ENCODE results near the gene TIE1.
A peak's percentile ranks its signal among the peaks of the same experiment; 100 is the strongest.

The TIE1 gene

GRCh38 chr1:43274125-43274803, 26.5 kb upstream of the TIE1 start:
- DNase-seq: peak; percentile 49

GRCh38 chr1:43274804-43275180, 26.0 kb upstream of the TIE1 start:
- DNase-seq: no peak

DNA sequence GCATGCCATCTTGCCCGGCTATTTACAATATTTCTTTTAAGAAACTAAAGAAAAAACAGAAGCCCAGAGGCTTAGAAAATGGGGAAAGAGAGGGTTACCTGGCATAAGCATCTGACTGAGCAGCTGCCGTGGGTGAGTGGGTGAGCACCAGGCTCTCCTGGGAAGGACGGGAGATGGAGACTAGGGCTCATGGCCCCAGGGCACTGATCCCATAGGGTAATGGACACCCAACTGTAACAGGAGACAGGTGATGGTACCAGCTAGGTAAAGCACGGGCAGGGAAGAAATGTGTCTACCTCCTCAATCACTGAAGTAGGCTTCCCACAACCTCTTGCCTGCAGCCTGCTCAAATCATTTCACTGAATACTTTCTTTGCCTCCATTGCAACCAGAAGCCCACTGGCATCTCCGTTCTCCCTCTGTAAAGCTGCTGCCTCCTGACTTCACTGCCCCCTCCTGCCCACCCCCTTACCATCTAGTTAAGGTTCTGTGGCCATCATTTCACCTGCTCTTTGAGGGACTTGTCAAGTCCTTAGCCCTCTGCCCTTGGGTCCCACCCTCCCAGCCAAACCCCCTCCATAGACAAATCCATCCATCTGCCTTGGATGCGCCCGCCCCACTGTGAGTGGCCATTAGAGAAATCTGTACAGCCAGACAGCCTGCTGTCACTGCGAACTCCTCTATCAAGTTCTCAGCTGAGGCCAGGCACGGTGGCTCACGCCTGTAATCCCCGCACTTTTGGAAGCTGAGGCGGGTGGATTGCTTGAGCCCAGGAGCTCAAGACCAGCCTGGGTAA, 24.8 kb upstream of the TIE1 start:
- DNase-seq: no peak

- no peak for DNase-seq
Observed at GRCh38 chr1:43276673-43277072, 24.1 kb upstream of the TIE1 start.

- no peak for DNase-seq
Observed at GRCh38 chr1:43277116-43277876, 23.5 kb upstream of the TIE1 start.

- no peak for DNase-seq
Observed at GRCh38 chr1:43279161-43279560, 21.6 kb upstream of the TIE1 start.

DNA sequence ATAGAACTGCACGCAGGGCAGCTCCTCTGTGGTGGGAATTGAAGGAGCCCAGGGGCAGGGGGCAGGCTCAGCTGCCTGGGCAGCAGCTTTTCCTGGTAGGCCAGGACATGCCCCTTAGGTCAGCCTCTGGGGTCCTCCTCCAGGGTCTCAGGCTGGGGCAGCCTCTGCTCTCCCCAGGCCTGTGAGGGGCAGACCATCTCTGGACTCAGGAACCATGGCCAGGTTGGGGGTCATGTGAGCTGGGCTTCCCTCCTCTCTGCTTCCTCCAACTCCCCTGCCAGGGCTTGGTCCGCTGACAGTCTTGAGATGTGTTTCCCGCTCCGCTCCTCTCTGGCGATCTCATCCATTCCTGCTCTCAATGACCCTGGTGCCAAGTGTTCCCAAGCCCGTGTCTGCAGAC, 21.1 kb upstream of the TIE1 start:
- no peak for DNase-seq

DNA sequence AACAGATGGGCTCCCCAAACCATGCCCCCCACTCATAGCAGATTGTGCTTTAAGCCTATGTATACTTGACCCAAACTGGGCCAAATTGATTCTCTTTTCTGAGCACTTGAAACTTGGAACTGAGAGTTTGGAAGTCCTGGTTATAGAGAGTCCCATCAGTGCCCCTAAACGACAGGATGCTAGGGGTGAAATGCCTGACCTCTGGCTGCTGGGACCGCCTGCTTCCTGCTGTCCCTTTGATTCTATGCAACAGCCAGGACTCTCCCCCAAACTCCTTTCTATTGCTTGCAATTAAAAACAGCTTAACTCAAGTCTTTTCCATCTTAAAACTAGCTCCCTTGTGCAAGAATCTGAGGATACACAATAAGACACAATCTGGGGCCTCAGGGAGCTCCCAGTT, 20.1 kb upstream of the TIE1 start:
- DNase-seq: no peak

DNA sequence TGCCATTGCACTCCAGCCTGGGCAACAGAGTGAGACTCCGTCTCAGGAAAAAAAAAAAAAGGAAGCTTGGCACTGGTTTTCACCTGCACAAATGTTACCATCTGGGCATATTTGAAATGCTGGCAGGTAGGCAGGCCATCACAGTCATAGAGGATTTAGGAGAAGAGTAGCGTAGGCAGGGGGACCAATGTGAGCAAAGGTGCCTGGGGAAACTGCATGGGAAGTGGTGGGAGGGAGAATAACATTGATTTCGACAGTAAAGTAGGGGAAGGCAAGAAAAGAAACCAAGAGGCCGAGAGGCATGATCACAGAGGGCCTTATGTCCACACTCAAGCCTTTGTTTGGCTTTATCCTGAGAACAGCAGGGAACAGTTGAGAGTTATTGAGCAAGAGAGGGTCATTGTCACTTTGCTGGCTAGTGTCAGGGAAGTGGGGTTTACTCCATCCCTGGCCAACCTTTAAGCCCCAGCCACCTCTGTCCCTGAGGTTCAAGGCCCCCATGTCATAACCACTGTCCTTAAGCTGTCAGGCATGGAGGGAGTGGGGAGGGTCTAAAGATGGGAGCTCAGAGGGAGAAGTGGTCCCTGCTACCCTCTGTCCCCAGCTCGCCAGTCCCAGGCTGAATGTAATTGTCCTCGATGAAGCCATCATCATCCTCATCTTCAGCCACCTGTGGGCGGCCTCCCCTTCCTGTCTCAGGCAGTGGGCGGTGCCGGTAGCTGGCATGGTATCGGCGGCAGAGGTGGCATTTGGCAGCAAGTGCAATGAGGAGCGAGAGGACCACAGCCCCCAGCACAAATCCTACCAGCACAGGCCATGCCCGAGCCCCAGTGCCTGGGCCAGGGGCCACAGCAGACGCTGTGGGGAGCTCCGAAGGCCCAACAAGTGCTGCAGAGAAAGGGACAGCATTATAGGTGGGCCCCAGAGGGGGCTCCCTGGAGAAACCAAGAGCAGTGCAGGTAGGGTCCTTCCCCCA, 18.3 kb upstream of the TIE1 start:
- DNase-seq: no peak

- no peak for DNase-seq
Observed at GRCh38 chr1:43284065-43284464, 16.7 kb upstream of the TIE1 start.

- DNase-seq: no peak
Observed at GRCh38 chr1:43284546-43285110, 16.2 kb upstream of the TIE1 start.

GRCh38 chr1:43285269-43285990, 15.4 kb upstream of the TIE1 start, which contains the start of gene C1orf210:
C1orf210 (minus strand) TSS chr1:43285581; CDS start chr1:43283270, 2,311 bp downstream.
- DNase-seq: no peak

DNA sequence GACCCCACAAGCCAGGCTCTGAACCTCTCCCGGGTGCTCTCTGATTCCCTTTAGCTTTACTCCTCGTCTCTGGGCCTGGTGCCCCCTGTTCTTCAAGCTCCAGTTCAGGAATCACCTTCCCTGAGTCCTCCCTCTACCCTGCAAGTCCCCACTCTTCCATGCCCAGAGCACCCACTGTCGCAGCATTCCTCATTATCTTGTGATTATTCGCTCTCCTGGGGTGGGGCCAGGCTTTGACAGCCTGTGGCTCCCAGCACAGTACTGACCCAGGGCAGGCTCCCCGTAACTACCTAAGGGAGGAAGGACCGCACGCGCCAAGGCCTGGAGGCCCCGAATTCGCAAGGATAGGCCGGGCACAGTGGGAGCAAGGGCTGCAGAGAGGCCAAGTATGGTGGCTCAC, 14.7 kb upstream of the TIE1 start:
- no peak for DNase-seq

GRCh38 chr1:43286533-43286932, 14.2 kb upstream of the TIE1 start:
- DNase-seq: no peak

- DNase-seq: no peak
Observed at GRCh38 chr1:43288058-43288784, 12.6 kb upstream of the TIE1 start.

- DNase-seq: no peak
Observed at GRCh38 chr1:43288785-43289706, 11.7 kb upstream of the TIE1 start.

- DNase-seq: no peak
Observed at GRCh38 chr1:43292216-43292615, 8.6 kb upstream of the TIE1 start.

GRCh38 chr1:43292679-43293078, 8.1 kb upstream of the TIE1 start:
- no peak for DNase-seq

DNA sequence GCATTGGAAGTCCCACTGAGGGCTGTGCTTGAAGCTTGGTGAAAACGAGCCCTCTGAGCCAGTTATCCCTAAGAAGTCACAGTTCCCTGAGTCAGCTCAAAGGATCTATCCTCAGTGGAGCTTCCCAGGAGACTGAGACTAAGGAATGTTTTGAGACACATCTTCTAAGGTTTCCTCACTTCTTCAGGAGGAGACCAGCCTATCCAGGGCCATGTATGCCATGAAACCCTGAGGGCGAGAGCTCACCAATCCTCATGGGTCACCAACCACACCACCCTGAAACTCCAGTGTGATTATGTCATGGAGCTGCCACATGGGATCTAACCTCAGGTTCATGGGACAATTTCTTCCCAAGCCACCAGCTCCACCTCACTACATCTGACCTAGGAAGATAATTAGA, 7.6 kb upstream of the TIE1 start:
- DNase-seq: no peak
